Panc1 (cell line): ENCODE data around the gene HACD1. TPM values are rescaled to one million over a fixed set of nuclear protein-coding genes. Genes with fewer than 3 reads are reported as not detected.

Experiments
- ATAC-seq: fragments of 200-7000 bp; cut with Tn5 transposase; 2 replicates; pipeline ENCODE4 v1.9.1; 2020; ENCODE audit warnings: mild to moderate bottlenecking, moderate library complexity
- BruUV-seq: library from RNA; stranded (reverse); fragments of 400-500 nt; replicated peaks from 2 replicates; lab custom pipeline; 2021; lab: Mats Ljungman, UMichigan
- CTCF ChIA-PET: fragments of 300-600 bp; sonication (Branson Sonifier 250); formaldehyde crosslinking; loops from one replicate; lab custom pipeline; 2022; ENCODE audit warnings: antibody characterized with exemption; lab: Charles Lee
- POLR2A ChIA-PET: fragments of 300-600 bp; sonication (Branson Sonifier 250); formaldehyde crosslinking; loops from one replicate; lab custom pipeline; 2022; ENCODE audit warnings: antibody characterized with exemption; lab: Charles Lee
- DNase-seq: peaks from one replicate; pipeline ENCODE4 v3.0.0-alpha.2; 2010; ENCODE audit warnings: low read depth, low spot score
- H3K27ac ChIP-seq: 2 replicates; pipeline ENCODE4 v1.5.1; 2011; ENCODE audit warnings: mild to moderate bottlenecking, low read length, inconsistent platforms
- H3K27me3 ChIP-seq: fragments of 200-500 bp; sonication (Bioruptor generic); 2 replicates; pipeline ENCODE4 v1.6.0; 2014; ENCODE audit warnings: low read length, inconsistent platforms; ENCODE audit not compliant: control insufficient read depth, insufficient read depth
- H3K36me3 ChIP-seq: fragments of 200-500 bp; sonication (Bioruptor generic); 2 replicates; pipeline ENCODE4 v1.5.1; 2014; ENCODE audit warnings: inconsistent platforms, mild to moderate bottlenecking, low read length, moderate library complexity; ENCODE audit not compliant: control insufficient read depth, insufficient read depth
- H3K4me1 ChIP-seq: 2 replicates; pipeline ENCODE4 v1.5.1; 2011; ENCODE audit warnings: inconsistent platforms, mild to moderate bottlenecking, low read length, moderate library complexity; ENCODE audit not compliant: control insufficient read depth, insufficient read depth
- H3K4me3 ChIP-seq, 2 experiments: 2 replicates each; pipeline ENCODE4 v1.5.1; 2011 to 2012; ENCODE audit warnings: low read depth in 2 of 2, low read length in 2 of 2, mild to moderate bottlenecking in 2 of 2, inconsistent platforms in 1 of 2, moderate library complexity in 1 of 2
- H3K9me3 ChIP-seq: fragments of 200-500 bp; sonication (Bioruptor generic); 2 replicates; pipeline ENCODE4 v1.5.1; 2014; ENCODE audit warnings: low read depth, mild to moderate bottlenecking, inconsistent platforms, low read length, moderate library complexity; ENCODE audit not compliant: control insufficient read depth, insufficient read depth
- POLR2AphosphoS5 ChIP-seq: IDR thresholded peaks from 2 replicates; pipeline ENCODE4 v1.6.1; 2012; ENCODE audit warnings: mild to moderate bottlenecking, low read depth, low read length, moderate library complexity
- REST ChIP-seq, 2 experiments: IDR thresholded peaks; 2 replicates each; pipeline ENCODE4 v1.6.1; 2011 to 2012; ENCODE audit warnings: low read depth in 2 of 2, control low read depth in 1 of 2, low read length in 1 of 2, mild to moderate bottlenecking in 1 of 2, moderate library complexity in 1 of 2; ENCODE audit not compliant: insufficient read depth in 1 of 2
- SIN3A ChIP-seq: IDR thresholded peaks from 2 replicates; pipeline ENCODE4 v1.6.1; 2012; ENCODE audit warnings: low read depth, mild to moderate bottlenecking, low read length, moderate library complexity, borderline replicate concordance; ENCODE audit not compliant: insufficient read depth
- TCF7L2 ChIP-seq: IDR thresholded peaks from 2 replicates; pipeline ENCODE4 v1.6.1; 2011; ENCODE audit warnings: mild to moderate bottlenecking, low read depth, low read length, inconsistent platforms
- in situ Hi-C: cut with HindIII; loops from 2 replicates; pipeline ENCODE4 v1.10.0; 2016; ENCODE audit warnings: low sequenced_read_pairs, low pct_unique_long_range_greater_than_20kb
- intact Hi-C: fragments of 100-400 bp; cut with micrococcal nuclease; formaldehyde crosslinking; loops from one replicate; pipeline ENCODE4 v1.10.0; 2022; ENCODE audit not compliant: unreplicated experiment
- total RNA-seq: library from RNA; stranded (reverse); gene quantifications from one replicate; pipeline ENCODE4 v1.2.1, GENCODE V29; 2021; ENCODE audit not compliant: unreplicated experiment
- TF ChIP-seq, protein P1 (sequence below): fragments of 450-650 bp; IDR thresholded peaks from 2 replicates; pipeline ENCODE4 v1.5.1; 2017; ENCODE audit warnings: mild to moderate bottlenecking

The HACD1 gene
- total RNA-seq, 1 experiment from 2014 or later = 53.1 TPM

DNA sequence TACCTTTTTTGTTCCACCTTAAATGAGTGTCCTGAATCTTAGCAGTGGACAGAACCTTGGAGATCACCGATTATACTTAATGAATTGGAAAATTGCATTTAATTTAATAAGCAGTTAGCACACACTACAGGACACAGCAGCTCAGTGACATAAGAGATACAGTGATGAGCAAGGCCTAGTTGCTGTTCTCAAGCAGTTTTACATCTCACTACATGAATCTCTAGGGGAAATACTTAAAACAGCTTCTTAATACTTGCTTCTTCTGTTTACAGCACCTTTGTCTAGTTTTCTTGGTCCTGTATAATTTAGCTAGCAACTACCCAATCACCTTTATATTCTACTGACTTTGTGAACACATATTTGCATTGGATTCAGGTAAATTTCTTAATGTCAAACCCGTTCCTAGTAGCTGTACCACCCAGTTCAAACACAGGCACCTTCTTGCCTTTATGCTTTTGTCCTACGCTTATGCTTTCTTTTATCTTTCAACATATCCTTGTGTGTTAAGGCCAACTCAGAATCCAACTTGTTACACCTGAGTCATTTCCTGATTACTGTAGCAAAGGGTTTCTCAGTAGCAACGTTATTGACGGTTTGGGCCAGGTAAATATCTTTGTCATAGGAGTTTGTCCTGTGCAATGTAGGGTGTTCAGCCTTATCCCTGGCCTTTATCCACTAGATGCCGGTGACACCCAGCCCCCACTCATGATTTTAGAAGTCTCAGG lies 28.6 kb upstream of the HACD1 start:
- Histone ChIP-seq H3K4me1 (peaks cover 14% of the 10 kb centered on the region; the same call in 1 of the 2 replicates), H3K27me3 (no peaks in the 10 kb centered on the region), H3K36me3 (peaks cover 19% of the 10 kb centered on the region; the same call in 1 of the 2 replicates), H3K4me3 (peak overlapping the region; percentile 98 to 99), H3K9me3 (no peaks in the 10 kb centered on the region), H3K27ac (peak overlapping the region; percentile 98)
- CTCF ChIA-PET = no interaction called here
- BruUV-seq = no TSS peak
- intact Hi-C loops = no loop called here
- TF ChIP-seq, protein P1, sequence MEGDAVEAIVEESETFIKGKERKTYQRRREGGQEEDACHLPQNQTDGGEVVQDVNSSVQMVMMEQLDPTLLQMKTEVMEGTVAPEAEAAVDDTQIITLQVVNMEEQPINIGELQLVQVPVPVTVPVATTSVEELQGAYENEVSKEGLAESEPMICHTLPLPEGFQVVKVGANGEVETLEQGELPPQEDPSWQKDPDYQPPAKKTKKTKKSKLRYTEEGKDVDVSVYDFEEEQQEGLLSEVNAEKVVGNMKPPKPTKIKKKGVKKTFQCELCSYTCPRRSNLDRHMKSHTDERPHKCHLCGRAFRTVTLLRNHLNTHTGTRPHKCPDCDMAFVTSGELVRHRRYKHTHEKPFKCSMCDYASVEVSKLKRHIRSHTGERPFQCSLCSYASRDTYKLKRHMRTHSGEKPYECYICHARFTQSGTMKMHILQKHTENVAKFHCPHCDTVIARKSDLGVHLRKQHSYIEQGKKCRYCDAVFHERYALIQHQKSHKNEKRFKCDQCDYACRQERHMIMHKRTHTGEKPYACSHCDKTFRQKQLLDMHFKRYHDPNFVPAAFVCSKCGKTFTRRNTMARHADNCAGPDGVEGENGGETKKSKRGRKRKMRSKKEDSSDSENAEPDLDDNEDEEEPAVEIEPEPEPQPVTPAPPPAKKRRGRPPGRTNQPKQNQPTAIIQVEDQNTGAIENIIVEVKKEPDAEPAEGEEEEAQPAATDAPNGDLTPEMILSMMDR = no peak
- TF ChIP-seq REST (IDR thresholded peaks at IDR 0.05; ENCODE audit: insufficient read depth in 1 of 2, low read depth in 2 of 2, low read length in 1 of 2) = no peak
- TF ChIP-seq POLR2AphosphoS5 = no peak
- TF ChIP-seq TCF7L2 = no peak
- DNase-seq = peak; percentile 62
- POLR2A ChIA-PET = no interaction called here
- no peak for ATAC-seq
- in situ Hi-C loops = no loop called here

GRCh38 chr10:17644485-17644943 lies 27.3 kb upstream of the HACD1 start:
- BruUV-seq = no TSS peak
- Histone ChIP-seq H3K4me1 (peaks cover 8% of the 10 kb centered on the region; the same call in 1 of the 2 replicates), H3K36me3 (peaks cover 19% of the 10 kb centered on the region; the same call in 1 of the 2 replicates), H3K27me3 (no peaks in the 10 kb centered on the region), H3K9me3 (no peaks in the 10 kb centered on the region), H3K4me3 (peak overlapping the region; percentile 98 to 99), H3K27ac (peak overlapping the region; percentile 98)
- intact Hi-C loops (no loop called here), in situ Hi-C loops (no loop called here)
- CTCF ChIA-PET = no interaction called here
- TF ChIP-seq SIN3A (no peak), POLR2AphosphoS5 (no peak), TCF7L2 (no peak), REST (IDR thresholded peaks at IDR 0.05; ENCODE audit: insufficient read depth in 1 of 2, low read depth in 2 of 2, low read length in 1 of 2) (no peak)
- TF ChIP-seq, protein P1 = no peak
- DNase-seq (no peak), ATAC-seq (peak; percentile 54)
- POLR2A ChIA-PET = interaction anchor here (0.7 kb wide), 1 partner anchor 29 kb away, joined by 3 read pairs; no protein-coding TSS in a partner anchor
